Lung (tissue), 12 donors: ENCODE results near the gene SPIRE2. TPM values are rescaled to one million over a fixed set of nuclear protein-coding genes. Genes with fewer than 3 reads are reported as not detected.
A peak's percentile ranks its signal among the peaks of the same experiment; 100 is the strongest.

Source experiments
- ATAC-seq: fragments of 200-7000 bp; cut with Tn5 transposase; one replicate; pipeline ENCODE4 v1.9.1; 2020; ENCODE audit warnings: moderate number of reproducible peaks; ENCODE audit not compliant: insufficient read depth, low FRiP score
- DNase-seq, 3 donors: peaks; one replicate each; pipeline ENCODE4 v3.0.0-alpha.2; 2013 to 2017
- H3K27ac ChIP-seq, 2 donors: one replicate each; pipeline ENCODE4 v1.5.1; 2013; ENCODE audit warnings: mild to moderate bottlenecking in 2 of 2, moderate library complexity in 2 of 2, control low read depth in 1 of 2, inconsistent platforms in 1 of 2, low read depth in 1 of 2, low read length in 1 of 2
- H3K27me3 ChIP-seq, 3 donors: one replicate each; pipeline ENCODE4 v1.5.1; 2013; ENCODE audit warnings: low read length in 2 of 3; ENCODE audit not compliant: control insufficient read depth in 3 of 3, insufficient read depth in 3 of 3
- H3K36me3 ChIP-seq, 4 donors: one replicate each; pipeline ENCODE4 v1.5.1; 2013; ENCODE audit warnings: low read length in 4 of 4, mild to moderate bottlenecking in 1 of 4, moderate library complexity in 1 of 4; ENCODE audit not compliant: control insufficient read depth in 4 of 4, insufficient read depth in 4 of 4
- H3K4me1 ChIP-seq, 5 donors: one replicate each; pipeline ENCODE4 v1.5.1; 2013; ENCODE audit warnings: low read length in 5 of 5, mild to moderate bottlenecking in 2 of 5, moderate library complexity in 1 of 5; ENCODE audit not compliant: control insufficient read depth in 5 of 5, insufficient read depth in 5 of 5
- H3K4me3 ChIP-seq: one replicate; pipeline ENCODE4 v1.5.1; 2013; ENCODE audit warnings: mild to moderate bottlenecking, control low read depth, moderate library complexity
- H3K9ac ChIP-seq, 2 donors: one replicate each; pipeline ENCODE4 v1.5.1; 2013; ENCODE audit warnings: low read length in 2 of 2, control low read depth in 1 of 2; ENCODE audit not compliant: insufficient read depth in 1 of 2
- H3K9me3 ChIP-seq, 4 donors: one replicate each; pipeline ENCODE4 v1.5.1; 2013; ENCODE audit warnings: low read length in 3 of 4, mild to moderate bottlenecking in 1 of 4, moderate library complexity in 1 of 4; ENCODE audit not compliant: control insufficient read depth in 4 of 4, insufficient read depth in 3 of 4
- CTCF ChIP-seq: IDR thresholded peaks from 2 replicates; pipeline ENCODE4 v1.5.1; 2012; ENCODE audit warnings: mild to moderate bottlenecking; ENCODE audit errors: control extremely low read depth, extremely low read depth
- WGBS, 2 donors: extraction: QIAGEN DNeasy Blood & Tissue Kit; methylation state at CpG; one replicate each; pipeline ENCODE4 v1.1.7; 2013; 5-methylcytosine and 5-hydroxymethylcytosine counted together
- polyA plus RNA-seq, 2 donors: library from polyadenylated mRNA; stranded (reverse); fragments of 200-250 nt; gene quantifications; one replicate each; pipeline ENCODE4 v1.2.1, GENCODE V29; 2013
- total RNA-seq, 2 donors: library from RNA; depleted of rRNA in 1 of 2; stranded (reverse); fragments of >200 nt in 1 of 2; gene quantifications; one replicate each; pipeline ENCODE4 v1.2.1, GENCODE V29; 2014 to 2021
- donor health status: control.
- donor health status: control.
- donor health status: Bipolar disorder and iron deficiency.
- donor health status: healthy.
- donor health status: DM: yes; HTN: yes; CAD: no.

SPIRE2 gene
- total and polyA plus RNA-seq, 4 donors: 3.3 to 12.0 (median 8.0) TPM

- H3K27me3 ChIP-seq: no peaks in the 10 kb centered on the region
- H3K9me3 ChIP-seq: no peaks in the 10 kb centered on the region
- H3K9ac ChIP-seq: no peak overlapping the region
- H3K36me3 ChIP-seq: peaks cover 0 to 14% (median 4%) of the 10 kb centered on the region in 4 donors
- WGBS, 2 donors: 95 to 96% methylated on average over 5 of the region's 5 CpGs
- DNase-seq (no peak), ATAC-seq (no peak)
- H3K27ac ChIP-seq: no peak overlapping the region
- peaks cover 0 to 4% (median 0%) of the 10 kb centered on the region in 5 donors for H3K4me1 ChIP-seq
- TF ChIP-seq CTCF: no peak
- H3K4me3 ChIP-seq: no peak overlapping the region
Measured at GRCh38 chr16:89798126-89798525, 30.1 kb upstream of the SPIRE2 start.

GRCh38 chr16:89798832-89799370 is 29.4 kb upstream of the SPIRE2 start:
- TF ChIP-seq CTCF: no peak
- peak overlapping the region in 1 of 2 donors; percentile 5 for H3K27ac ChIP-seq
- 69 to 87% methylated on average over 15 of the region's 15 CpGs for WGBS, 2 donors
- no peaks in the 10 kb centered on the region for H3K27me3 ChIP-seq
- H3K9me3 ChIP-seq: no peaks in the 10 kb centered on the region
- ATAC-seq (no peak), DNase-seq (peak in 2 of 3 donors; percentile 14 to 32)
- H3K4me1 ChIP-seq: peaks cover 0 to 4% (median 0%) of the 10 kb centered on the region in 5 donors
- no peak overlapping the region for H3K9ac ChIP-seq
- peaks cover 0 to 14% (median 4%) of the 10 kb centered on the region in 4 donors for H3K36me3 ChIP-seq
- H3K4me3 ChIP-seq: no peak overlapping the region

- no peak for TF ChIP-seq CTCF
- 88 to 93% methylated on average over 12 of the region's 12 CpGs for WGBS, 2 donors
- Histone ChIP-seq H3K27me3 (no peaks in the 10 kb centered on the region), H3K4me1 (peaks cover 0 to 4% (median 0%) of the 10 kb centered on the region in 5 donors), H3K9me3 (no peaks in the 10 kb centered on the region), H3K36me3 (peaks cover 0 to 9% (median 1%) of the 10 kb centered on the region in 4 donors), H3K9ac (no peak overlapping the region), H3K27ac (no peak overlapping the region), H3K4me3 (no peak overlapping the region)
- DNase-seq: peak in 2 of 3 donors; percentile 76 to 83
- ATAC-seq: no peak
Measured at GRCh38 chr16:89801800-89802199, 26.5 kb upstream of the SPIRE2 start.
